Fibroblast of mammary gland (primary cell): ENCODE data around the gene VPREB1.
A peak's percentile ranks its signal among the peaks of the same experiment; 100 is the strongest.
"Not testable (repeated sequence)": the region's sequence is repeated elsewhere in the genome, so short reads cannot be mapped to it uniquely, and the experiment has no call there.

ENCODE experiments used
- DNase-seq: peaks from one replicate; pipeline ENCODE4 v3.0.0-alpha.2; 2010; ENCODE audit warnings: low read depth
- H3K4me3 ChIP-seq: 2 replicates; pipeline ENCODE4 v1.5.1; 2011; ENCODE audit warnings: low read depth, mild to moderate bottlenecking, low read length, moderate library complexity; ENCODE audit not compliant: control insufficient read depth
- CTCF ChIP-seq: conservative IDR thresholded peaks from 2 replicates; pipeline ENCODE4 v1.5.1; 2011; ENCODE audit warnings: low read depth, low read length, inconsistent platforms; ENCODE audit not compliant: control insufficient read depth, insufficient read depth

The VPREB1 gene

DNA sequence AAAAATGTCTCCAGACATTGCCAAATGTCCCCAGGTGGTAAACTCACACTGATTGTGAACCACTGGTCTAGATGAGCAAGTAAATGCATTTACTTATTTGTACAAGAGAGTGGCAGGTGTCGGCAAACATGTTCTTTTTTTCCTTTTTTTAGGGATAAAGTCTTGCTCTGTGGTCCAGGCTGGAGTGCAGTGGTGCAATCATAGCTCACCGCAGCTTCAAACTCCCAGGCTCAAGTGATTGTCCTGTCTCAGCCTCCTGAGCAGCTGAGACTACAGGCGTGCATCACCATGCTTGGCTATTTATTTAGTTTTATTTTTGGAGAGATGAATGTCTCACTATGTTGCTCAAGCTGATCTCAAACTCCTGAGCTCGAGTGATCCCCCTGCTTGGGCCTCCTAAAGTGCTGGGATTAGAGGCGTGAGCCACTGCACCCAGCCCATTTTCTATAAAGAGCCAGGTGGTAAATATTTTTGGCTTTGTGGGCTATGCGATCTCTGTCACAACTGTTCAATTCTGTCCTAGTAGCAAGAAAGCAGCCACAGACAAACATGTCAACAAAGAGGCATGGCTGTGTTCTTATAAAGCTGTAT is 1.4 kb downstream of the VPREB1 start:
- no peak for DNase-seq
- no peak overlapping the region for H3K4me3 ChIP-seq
- no peak for TF ChIP-seq CTCF

DNA sequence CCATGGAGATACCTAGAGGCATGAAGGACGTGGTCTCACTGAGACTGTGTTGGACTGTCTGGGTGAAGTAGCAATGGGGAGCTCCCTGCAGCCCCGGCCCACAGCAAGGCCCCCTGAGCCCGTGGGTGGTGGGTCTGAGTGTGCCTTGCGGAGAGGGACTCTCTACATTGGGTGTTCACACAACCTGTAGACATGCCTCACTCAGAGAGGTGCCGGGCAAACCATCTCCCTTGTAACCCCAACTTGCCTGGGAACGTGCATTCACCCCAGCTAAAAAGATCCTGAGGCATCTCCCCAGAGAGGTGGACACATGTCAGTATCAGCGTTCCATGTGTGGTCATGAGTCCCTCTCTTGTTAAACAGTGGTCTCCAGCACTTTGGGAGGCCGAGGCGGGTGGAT is 2.1 kb downstream of the VPREB1 start:
- H3K4me3 ChIP-seq = no peak overlapping the region
- TF ChIP-seq CTCF = no peak
- DNase-seq = no peak

- DNase-seq = no peak
- no peak overlapping the region for H3K4me3 ChIP-seq
- no peak for TF ChIP-seq CTCF
Observed at GRCh38 chr22:22248878-22249277, 4.3 kb downstream of the VPREB1 start.

DNA sequence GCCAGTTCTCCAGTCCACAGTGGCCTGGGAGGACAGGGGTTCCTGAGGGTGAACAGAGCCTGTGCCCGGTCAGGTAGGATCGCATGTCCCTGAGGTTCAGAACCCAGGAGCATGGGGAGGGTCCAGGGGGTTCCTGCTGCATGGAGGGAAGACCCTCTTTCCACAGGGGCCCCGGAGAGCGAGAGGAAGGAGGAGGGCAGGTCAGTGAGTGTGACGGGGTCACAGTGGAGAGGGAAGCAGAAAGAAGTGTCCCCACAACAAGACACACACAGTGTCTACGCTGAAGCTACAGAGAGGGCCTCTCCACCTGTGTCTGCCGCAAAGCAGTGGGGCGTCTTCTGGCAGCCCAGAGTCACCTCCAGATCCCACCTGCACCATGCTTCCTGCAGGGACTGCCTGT is 6.1 kb downstream of the VPREB1 start:
- not testable (repeated sequence) for H3K4me3 ChIP-seq, DNase-seq

DNA sequence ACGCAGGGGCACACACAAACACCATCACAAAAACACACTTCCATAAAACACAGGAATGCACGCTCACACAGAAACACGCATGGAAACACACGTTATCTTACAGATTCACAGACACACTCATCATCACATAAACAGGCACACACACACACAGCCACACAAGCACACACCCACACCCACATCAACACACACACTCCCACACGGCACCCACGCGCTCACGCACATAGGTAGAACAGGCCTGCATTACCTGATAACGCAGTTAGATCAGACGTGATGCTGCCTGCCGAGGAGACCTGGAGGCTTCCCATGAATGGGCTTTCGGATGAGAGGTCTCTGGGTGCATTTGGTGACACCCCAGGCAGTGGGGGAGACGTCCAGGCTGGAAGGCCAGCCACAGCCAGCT is 11.5 kb downstream of the VPREB1 start:
- DNase-seq = not testable (repeated sequence)

GRCh38 chr22:22258597-22259415 is 14.2 kb downstream of the VPREB1 start:
- not testable (repeated sequence) for H3K4me3 ChIP-seq, DNase-seq

More for the DNA sequence above, 11.5 kb downstream of the VPREB1 start:
- H3K4me3 ChIP-seq = not testable (repeated sequence)

DNA sequence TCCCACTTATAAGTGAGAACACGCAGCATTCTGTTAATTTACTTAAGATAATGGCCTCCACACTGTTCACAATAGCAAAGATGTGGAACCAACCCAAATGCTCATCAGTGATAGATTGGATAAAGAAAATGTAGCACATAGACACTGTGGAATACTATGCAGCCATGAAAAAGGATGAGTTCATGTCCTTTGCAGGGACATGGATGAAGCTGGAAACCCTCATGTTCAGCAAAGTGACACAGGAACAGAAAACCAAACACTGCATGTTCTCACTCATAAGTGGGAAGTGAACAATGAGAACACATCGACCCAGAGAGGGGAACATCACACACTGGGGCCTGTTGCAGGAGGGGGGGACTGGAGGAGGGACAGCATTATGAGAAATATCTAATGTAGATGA is 15.6 kb downstream of the VPREB1 start:
- DNase-seq, H3K4me3 ChIP-seq: not testable (repeated sequence)

DNA sequence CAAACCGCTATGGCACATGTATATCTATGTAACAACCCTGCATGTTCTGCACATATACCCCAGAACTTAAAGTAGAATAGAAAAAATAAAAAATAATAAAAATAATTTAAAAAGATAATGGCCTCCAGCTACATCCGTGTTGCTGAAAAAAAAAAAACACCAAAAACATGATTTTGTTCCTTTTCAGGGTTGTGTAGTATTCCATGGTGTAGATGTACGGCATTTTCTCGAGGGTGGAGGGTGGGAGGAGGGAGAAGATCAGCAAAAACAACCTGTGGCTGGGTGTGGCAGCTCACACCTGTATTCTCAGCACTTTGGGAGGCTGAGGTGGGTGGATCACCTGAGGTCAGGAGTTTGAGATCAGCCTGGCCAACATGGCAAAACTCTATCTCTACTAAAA is 16.0 kb downstream of the VPREB1 start:
- not testable (repeated sequence) for H3K4me3 ChIP-seq, DNase-seq

GRCh38 chr22:22262332-22263074 is 17.9 kb downstream of the VPREB1 start:
- not testable (repeated sequence) for H3K4me3 ChIP-seq
- peak; percentile 84 for DNase-seq

GRCh38 chr22:22263823-22264222 is 19.2 kb downstream of the VPREB1 start:
- H3K4me3 ChIP-seq, DNase-seq: not testable (repeated sequence)

DNA sequence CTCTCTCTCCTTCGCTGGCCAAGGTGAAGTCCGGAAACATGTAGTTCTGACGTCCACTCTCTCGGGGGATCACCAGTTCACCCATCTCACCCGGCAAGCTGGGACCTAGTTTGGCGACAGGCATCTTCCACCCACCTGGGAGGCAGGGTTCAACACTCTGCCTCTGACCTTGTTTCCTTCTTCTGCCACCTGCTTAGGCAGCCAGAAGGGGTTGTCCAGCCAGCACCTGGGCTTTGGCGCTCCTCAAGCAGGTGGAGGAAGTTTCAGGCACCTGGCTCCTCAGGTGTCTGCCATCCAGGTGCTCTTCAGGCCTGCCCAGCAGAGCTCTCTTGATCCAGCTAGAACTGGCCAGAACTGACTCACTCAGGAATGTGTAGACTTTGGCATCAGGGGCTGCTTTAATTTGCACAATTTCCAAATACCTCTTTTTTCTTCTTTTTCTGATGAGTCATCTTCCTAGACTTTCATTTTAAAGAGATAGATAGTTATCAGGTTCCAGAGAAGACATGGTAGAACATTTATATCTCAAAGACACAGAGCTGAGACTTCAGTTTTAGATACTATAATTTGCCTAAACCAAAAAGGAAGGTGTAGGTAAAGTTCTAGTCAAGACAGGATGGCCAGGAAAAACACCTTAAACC is 25.6 kb downstream of the VPREB1 start:
- not testable (repeated sequence) for H3K4me3 ChIP-seq, DNase-seq

DNA sequence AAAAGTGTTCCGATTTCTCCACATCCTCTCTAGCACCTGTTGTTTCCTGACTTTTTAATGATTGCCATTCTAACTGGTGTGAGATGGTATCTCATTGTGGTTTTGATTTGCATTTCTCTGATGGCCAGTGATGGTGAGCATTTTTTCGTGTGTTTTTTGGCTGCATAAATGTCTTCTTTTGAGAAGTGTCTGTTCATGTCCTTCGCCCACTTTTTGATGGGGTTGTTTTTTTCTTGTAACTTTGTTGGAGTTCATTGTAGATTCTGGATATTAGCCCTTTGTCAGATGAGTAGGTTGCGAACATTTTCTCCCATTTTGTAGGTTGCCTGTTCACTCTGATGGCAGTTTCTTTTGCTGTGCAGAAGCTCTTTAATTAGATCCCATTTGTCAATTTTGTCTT is 32.8 kb downstream of the VPREB1 start:
- not testable (repeated sequence) for DNase-seq, H3K4me3 ChIP-seq

- DNase-seq, H3K4me3 ChIP-seq: not testable (repeated sequence)
Observed at GRCh38 chr22:22284962-22285756, 40.6 kb downstream of the VPREB1 start.
